Left cardiac atrium (tissue), 4 donors: ENCODE results near the gene AUTS2. TPM values are rescaled to one million over a fixed set of nuclear protein-coding genes. Genes with fewer than 3 reads are reported as not detected.
A peak's percentile ranks its signal among the peaks of the same experiment; 100 is the strongest.

Experiments used
- ATAC-seq, 2 donors: fragments of 200-7000 bp; cut with Tn5 transposase; one replicate each; pipeline ENCODE4 v1.9.1; 2020; ENCODE audit warnings: mild to moderate bottlenecking in 2 of 2, moderate library complexity in 2 of 2
- DNase-seq: peaks from one replicate; pipeline ENCODE4 v3.0.0-alpha.2; 2020
- intact Hi-C, 2 donors: fragments of 100-400 bp; cut with DNase I; formaldehyde crosslinking; loops; one replicate each; pipeline versions ENCODE4 v1.14.1 to v1.15.1; 2022 to 2023
- total RNA-seq, 2 donors: library from RNA; stranded (reverse); fragmentation: NEBNext Ultra II Directional; extraction: Animal tissue kit (Norgen Biotek cat#: 25700); gene quantifications; one replicate each; pipeline ENCODE4 v1.2.1, GENCODE V29; 2021
- donor health status: DM: no; HTN: yes; CAD: no.
- donor health status: DM: no; HTN: yes; CAD: no; lungs with severe emphysema.
- donor health status: DM: yes; HTN: yes; CAD: no.
- donor health status: Dilated cardiomyopathy.

AUTS2 gene
- total RNA-seq, 2 donors from 2014 or later: 10.5 to 15.2 TPM

DNA sequence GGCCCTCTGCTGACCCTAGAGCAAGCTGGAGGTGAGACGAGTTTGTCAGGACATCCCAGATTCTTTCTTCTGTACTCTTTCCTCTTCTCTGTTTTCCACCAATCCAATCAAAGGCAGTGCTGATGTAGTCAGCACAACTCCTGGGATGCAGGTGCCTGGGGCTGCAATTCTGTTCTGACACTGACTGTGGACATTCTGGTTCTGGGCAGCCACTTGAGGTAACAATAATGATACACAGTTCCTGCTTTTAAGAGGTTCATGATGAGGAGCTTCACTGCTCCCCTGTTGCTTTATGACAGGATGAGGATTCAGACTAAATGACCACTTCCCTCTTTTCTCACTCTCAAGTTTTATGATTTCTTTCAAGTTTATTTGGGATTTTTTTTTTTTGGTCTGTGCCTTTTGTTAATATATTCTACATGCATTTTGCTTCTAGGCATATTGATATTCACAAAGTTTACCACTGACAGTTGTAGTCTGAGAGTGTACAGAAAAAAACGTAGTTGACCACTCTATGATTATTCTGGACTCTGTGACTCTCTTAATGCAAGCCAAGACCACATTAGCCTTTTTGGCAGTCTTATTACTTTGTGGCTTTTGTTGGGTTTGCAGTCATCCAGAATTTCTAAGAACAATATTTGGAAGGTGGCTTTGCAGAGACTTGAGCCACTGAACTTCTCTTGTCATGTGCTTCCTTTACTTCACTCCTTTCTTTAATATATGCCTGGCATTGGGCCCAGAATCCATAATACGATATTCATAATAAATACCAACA, 247.6 kb downstream of the AUTS2 start:
- no peak for ATAC-seq
- no peak for DNase-seq
- intact Hi-C loops: no loop called here

DNA sequence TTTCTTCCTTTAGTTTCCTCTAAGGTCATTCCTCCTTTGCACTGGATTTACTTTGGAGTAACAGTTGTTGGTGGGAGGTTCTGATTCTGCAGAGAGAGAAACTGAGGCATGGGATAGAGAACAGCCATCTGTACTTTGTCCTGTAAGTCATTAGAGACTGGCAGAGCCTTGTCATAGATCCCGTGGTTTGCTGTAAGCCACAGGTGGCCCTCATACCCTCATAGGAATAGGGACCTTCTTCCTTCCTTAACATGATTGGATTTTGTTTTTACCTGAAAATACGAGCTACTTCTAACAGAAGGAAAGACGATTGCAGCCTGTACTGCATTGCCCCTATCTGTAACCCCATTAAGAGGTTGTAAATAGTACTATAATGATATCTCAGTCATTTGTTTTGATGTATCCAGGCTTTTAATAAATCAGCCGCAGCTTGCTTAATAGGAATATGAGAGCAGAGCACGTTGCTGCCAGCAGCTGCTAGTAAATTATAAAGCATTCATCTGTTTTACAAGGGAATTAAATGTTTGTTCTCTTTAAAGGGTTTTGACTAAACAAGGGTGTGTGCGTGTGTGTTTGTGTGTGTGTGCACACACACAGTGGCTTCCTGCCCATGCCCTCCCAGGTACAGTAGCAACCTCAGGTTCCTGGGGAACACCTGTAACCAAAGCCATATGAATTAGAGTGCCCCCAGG, 249.8 kb downstream of the AUTS2 start:
- DNase-seq: no peak
- intact Hi-C loops: no loop called here
- no peak for ATAC-seq

DNA sequence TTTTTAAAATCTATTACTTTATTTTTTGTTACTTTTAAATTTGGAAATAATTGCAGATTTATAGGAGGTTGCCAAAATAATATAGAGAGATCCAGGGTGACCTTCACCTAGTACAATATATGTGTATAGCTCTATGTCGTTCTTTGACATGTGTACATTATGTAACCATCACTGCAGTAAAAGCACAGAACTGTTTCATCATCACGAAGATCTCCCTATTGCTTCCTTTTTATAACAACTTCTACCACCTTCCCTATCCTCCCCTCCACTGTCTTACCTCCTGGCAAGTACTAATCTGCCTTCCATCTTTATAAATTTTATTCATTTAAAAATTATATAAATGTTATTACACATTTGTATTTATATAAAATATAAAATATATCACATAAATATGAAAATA, 251.0 kb downstream of the AUTS2 start:
- DNase-seq (no peak), ATAC-seq (no peak)
- intact Hi-C loops: no loop called here

DNA sequence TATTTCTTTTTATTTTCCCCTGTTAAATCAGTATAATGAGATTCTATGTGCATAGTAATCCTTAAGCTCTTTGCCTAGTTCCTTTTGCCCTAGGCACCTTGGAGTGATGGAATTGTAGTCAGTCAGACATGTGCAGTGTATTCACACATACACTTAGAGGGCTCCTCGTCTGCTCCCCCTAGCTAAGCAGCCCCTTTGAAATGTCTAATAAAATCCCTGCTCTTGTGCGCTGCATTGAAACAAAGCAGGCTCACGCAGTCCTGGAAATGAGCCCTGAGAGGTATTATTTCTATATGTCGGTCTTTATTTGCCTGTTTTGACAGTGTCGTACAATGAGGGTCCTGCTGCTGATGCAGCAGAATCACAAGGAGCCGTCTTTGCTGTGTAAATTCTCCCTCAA, 258.7 kb downstream of the AUTS2 start:
- intact Hi-C loops: no loop called here
- ATAC-seq: no peak
- DNase-seq: no peak

DNA sequence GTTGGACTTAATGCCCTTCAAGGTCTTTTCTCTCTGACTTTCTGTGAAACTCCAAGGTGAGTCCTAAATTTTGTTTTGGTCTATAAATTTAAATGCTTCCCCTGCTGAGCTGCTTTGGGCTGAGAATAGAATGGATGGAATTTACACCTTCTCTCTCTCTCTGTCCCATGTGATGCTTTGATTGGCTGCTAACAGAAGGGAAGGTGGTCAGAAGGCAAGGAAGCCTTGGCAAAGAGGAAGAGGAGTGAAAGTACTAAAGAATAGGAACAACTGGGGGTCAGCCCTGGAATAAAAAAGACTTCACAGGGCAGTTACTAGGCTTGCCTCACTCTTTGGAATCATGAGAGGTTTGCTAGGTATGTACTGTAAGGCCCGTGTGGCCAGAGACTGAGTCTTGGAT, 260.2 kb downstream of the AUTS2 start:
- ATAC-seq (no peak), DNase-seq (no peak)
- intact Hi-C loops: no loop called here

DNA sequence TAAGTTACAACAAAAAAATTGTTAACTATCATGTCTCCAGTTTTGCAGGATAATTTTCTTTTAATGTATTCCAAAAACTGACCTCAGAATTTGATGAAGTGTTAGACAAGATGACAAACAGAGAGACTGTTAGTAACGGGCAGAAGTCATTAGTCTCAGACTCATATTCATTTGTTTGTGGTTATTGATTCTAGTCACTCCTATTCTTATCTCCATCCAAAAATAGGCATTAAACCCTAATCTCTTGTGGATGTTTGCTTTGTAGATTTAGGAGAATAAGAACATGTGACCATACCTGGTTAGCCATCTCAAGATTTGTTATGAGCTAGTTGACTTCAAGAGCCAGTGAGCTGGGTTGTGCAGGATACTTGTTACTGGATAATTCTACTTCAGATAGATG, 261.1 kb downstream of the AUTS2 start:
- ATAC-seq: no peak
- intact Hi-C loops: no loop called here
- no peak for DNase-seq

DNA sequence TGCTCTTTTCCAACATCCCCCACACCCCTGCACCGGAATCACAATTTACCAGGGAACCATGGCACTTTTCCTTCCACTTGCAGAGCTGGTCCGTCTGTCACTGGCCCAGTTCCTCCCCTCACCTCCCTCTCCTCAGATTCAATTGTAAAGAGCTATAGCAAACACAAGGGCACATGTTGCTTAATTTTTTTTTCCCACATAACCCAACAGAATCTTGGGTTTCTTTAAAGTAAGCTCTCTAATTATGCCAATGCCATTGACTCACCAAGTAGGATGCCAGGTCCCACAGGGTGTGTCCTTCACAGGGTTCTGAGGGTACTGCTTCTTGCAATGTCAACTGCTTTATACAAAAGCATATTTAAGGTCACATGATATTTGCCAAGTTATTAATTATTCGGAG, 262.2 kb downstream of the AUTS2 start:
- intact Hi-C loops: no loop called here
- no peak for DNase-seq
- ATAC-seq: no peak

DNA sequence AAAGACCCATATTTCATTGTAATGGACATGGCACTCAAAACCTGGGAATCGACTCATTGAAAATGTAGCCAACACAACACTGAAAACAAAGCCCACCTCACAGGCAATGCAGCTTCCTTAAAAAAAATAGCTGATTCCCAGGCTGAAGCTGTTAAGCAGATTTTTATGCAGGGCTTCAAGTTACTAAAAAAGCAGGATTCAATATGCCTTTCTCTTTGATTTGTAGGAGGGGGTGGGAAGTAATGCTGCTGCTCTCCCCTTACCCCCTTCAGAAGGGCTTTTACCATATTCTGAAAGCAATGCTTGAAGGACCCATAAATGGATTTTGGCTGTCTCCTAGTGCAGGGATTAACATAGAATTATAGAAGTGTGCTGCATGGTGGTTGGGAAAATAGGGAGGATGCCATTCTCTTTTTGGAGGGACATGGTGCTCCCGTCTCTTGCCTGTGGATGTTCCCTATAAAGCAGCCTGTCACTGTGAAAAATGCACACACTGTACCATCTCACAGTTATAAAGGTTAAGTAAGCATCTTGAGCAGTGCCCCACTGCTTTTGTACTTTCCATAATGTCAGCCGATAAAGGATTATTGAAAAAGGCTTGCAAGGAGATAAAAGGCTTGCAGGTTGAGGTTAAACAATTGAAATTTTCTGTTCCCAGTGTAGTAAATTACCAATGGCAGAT, 262.8 kb downstream of the AUTS2 start:
- DNase-seq (no peak), ATAC-seq (no peak)
- intact Hi-C loops: no loop called here

DNA sequence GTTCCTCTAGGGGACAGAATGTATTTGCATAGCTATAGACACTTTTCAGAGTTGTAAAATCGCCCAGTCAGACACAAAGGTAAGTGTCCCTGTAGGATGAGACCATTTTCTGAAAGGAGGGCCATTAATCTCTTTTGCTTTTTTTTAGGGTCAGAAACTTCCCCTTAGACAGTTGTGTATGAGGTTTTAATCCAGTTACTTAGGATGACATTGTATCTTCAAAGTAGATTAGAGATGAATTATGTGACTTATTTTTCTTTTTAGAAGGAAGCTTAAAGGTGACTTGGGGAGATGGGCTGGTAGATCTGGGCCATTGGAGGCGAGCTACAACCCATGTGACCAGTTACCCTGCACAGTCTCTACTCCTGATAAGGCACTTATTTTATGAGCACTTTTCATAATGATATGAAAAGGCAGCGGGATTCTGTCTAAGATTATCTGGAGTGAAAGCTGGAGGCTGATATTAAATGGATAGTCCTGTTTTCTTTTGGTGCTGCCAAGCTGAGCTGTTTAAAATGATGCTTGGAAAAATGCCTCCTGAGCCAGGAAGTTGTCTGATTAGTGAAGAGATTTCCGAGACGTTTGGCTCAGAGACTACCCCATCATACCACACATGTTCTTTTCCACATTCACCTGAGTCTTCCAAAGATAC, 264.3 kb downstream of the AUTS2 start:
- DNase-seq: no peak
- ATAC-seq: no peak

DNA sequence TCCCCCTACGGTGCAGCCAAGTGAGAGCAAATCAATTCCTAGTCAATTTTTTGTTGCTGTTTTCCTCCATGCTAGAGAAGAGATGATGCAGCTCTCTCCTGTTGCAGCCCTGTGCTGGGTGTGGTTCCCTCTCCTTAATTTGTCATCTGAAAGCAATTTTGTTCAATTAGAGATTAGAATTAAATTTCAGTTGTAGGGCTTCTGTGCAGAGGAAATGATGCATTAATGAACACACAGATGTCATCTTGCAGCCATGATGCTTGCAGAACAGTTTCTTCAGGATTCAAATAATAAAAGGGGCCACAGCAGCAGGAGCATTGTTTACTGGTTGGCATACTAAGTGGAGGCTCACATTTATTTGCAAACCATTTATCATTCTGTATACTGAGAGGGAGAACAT, 266.0 kb downstream of the AUTS2 start:
- intact Hi-C loops: no loop called here
- no peak for ATAC-seq
- no peak for DNase-seq

More for the DNA sequence above, 264.3 kb downstream of the AUTS2 start:
- intact Hi-C loops: no loop called here

DNA sequence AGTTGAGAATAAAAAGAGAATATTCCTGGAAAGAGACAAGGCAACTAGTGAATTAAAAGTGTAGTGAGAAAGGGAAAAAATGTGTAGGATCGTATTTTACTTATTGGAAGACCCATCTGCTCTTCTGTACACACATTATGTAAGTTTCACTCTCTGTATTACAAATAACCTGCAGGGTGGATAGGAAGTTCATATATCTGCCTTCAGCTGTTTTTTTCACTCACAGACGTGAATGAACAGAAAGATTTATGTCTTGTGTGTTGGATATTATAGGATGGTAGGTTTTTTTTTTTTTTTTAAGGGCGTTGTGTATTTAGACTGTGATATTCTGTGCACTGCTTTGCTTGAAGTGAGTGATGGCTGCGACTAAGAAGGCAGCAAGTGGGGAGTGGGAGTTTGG, 266.5 kb downstream of the AUTS2 start:
- ATAC-seq: no peak
- no peak for DNase-seq
- intact Hi-C loops: no loop called here

DNA sequence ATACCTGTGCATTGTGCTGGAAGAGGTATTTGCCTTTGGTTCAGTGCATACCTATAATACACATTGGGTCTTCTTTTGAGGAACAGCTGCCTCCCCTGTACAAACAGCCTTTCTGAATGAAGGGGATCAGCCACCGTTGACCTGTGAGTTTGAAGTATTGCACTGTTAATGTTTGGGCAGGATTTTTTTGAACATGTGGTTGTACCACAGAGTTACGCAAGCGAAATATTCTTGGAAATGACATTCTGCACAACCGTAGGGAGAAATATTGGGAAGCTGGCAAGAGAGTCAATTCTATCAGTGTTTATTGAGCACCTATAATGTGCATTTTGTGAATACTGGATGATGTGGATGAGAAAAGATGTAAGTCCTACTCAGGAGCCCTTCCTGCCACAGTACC, 270.6 kb downstream of the AUTS2 start:
- DNase-seq (no peak), ATAC-seq (no peak)
- intact Hi-C loops: no loop called here

DNA sequence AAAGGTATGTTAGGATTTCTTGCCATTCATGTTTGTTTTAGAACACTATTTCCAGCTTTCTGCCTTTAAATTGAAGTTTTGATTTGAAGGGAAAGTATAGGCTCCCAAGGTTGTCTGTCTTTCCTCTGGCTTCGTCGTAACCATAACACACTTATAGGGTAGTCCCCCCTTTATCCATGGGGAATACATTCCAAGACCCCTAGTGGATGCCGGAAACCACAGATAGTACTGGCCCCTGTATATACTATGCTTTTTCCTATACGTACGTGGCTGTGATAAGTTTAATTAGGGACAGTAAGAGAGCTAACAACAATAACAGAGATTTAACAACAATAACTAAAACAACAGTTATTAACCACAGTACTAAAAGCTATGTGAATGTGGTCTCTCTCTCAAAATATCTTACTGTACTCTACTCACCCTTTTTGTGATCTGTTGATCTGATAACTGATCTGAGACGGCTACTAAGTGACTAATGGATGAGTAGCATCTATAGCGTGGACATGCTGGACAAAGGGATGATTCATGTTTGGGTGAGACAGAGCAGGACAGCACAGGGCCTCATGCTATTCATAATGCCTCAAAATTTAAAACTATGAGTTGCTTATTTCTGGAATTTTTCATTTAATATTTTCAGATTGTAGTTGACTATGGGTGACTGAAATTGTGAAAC, 273.1 kb downstream of the AUTS2 start:
- ATAC-seq (peak; percentile 27 to 82), DNase-seq (no peak)
- intact Hi-C loops: no loop called here

DNA sequence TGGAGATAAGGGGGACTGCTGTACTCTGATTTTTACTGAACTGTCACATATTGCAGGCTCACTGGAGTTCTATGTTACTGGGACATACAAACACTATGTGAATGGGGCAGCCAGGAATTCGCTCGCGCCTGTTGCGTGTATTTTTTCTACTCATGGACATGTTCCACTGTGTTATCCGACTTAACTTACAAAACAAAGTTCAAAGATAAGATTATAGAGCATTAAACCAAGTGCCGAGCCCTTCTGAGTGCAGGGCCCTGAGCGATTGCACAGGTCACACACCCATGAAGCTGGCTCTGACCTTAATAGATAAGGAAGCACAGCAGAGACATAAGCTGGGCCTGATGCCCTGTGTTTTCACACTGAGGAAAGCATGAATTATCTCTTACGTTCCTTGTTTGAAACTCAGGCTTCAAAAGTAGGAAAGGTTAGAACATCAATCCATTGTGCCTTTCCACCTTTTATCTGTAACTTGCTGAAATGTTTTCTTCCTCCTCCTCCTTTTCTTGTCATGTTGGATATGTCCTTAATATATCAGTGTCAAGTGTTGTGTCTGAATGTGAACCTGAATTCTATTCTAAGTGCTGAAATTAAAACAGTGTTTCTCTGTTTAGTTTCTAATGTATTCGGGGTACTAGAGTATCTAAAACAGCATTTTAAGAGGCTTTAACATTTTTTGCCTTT, 273.8 kb downstream of the AUTS2 start:
- peak; percentile 26 for DNase-seq
- intact Hi-C loops: no loop called here
- peak; percentile 68 to 89 for ATAC-seq

DNA sequence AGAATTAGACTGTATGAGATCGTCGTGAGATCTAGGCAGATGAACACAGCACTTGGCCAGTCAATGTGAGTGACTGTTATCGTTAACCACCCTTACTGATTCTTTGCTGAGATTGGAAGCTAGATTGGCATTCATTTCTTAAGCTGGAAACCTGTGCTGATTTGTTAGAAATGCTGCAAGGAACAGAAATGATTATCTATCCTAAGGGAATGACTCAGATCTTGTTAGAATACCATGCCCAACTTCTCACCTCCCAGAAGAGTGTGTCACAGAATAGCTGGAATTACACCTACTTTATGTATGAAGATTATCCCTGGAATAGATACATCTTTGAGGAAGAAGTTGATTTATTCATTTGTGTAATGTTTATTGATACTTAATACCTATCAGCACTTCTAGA, 275.2 kb downstream of the AUTS2 start:
- no peak for ATAC-seq
- DNase-seq: no peak
- intact Hi-C loops: no loop called here

DNA sequence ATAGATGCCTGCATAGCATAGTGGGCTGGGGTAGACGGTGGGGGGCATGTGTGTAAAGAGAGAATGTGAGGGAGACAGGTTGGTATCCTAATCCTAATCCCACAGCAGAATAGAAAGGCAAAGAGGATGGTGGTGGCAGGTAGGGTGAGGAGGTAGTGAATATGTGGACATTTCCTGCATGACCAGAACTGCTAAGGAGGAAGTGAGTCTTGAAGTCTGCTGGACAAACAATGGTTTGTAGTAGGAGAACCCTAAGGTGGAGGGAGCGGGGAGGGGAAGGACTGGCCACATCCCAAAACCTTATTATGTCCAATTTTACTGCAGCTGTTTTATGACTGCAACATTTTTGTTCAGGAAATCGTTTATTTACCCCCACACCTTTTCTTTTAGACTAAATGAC, 279.7 kb downstream of the AUTS2 start:
- DNase-seq: no peak
- ATAC-seq: no peak
- intact Hi-C loops: no loop called here

DNA sequence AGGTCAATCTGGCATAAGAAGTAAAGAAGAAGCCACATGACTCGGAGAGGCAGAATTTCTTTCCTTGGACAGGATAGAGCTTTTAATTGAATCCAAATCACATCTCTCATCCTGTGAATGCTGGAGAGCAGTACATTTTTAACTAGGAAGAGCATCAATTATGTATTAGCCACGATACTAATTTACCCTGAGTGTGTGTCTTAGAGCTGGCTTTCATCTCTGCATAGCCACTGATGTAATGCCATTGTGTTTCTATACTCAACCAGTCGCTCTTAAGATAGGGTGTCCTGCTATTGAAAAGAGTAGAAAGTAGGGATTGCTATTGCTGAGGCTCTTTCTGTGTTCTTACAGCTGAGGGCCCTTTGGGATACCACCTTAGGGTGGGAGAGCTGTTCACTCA, 280.3 kb downstream of the AUTS2 start:
- no peak for ATAC-seq
- intact Hi-C loops: no loop called here
- DNase-seq: no peak

DNA sequence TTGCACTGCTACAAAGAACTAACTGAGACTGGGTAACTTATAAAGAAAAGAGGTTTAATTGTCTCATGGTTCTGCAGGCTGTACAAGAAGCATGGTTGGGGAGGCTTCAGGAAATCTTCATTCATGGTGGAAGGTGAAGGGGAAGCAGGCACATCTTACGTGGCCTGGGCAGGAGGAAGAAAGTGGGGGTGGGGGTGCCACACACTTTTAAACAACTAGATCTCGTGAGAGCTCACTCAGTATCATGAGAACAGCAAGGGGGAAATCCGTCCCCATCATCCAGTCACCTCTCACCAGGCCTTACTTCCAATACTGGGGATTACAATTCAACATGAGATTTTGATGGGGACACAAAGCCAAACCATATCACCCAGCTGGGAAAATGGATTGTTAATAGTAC, 281.7 kb downstream of the AUTS2 start:
- ATAC-seq (no peak), DNase-seq (no peak)
- intact Hi-C loops: no loop called here

DNA sequence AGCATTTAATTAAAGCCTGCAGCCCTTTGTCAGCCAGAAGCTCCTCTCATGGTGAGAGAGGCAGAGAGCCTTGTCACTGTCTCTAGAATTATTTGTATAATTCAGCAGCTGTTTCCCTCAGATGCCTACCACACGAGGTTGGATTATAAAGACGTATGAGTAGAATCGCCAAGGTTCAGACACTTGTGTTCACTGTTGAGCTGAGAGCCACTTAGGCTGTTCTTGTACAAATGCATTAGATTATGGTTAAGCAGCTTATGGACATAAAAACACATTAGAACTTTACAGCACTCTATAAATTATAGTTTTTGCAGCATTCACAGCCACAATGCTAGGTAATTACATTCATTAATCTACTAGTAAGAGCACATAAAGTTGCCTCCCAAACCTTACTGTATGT, 282.6 kb downstream of the AUTS2 start:
- intact Hi-C loops: no loop called here
- DNase-seq (no peak), ATAC-seq (no peak)
